NCI-H187 treated with DMSO at 0.1 percent for 48 hours (cell line): Measurements from ENCODE around the gene KLC1.
"Not testable (repeated sequence)": the region's sequence is repeated elsewhere in the genome, so short reads cannot be mapped to it uniquely, and the experiment has no call there.

Experiments
- DNase-seq: peaks from one replicate; lab custom pipeline; 2025; lab: John Stamatoyannopoulos, UW

KLC1 gene

DNA sequence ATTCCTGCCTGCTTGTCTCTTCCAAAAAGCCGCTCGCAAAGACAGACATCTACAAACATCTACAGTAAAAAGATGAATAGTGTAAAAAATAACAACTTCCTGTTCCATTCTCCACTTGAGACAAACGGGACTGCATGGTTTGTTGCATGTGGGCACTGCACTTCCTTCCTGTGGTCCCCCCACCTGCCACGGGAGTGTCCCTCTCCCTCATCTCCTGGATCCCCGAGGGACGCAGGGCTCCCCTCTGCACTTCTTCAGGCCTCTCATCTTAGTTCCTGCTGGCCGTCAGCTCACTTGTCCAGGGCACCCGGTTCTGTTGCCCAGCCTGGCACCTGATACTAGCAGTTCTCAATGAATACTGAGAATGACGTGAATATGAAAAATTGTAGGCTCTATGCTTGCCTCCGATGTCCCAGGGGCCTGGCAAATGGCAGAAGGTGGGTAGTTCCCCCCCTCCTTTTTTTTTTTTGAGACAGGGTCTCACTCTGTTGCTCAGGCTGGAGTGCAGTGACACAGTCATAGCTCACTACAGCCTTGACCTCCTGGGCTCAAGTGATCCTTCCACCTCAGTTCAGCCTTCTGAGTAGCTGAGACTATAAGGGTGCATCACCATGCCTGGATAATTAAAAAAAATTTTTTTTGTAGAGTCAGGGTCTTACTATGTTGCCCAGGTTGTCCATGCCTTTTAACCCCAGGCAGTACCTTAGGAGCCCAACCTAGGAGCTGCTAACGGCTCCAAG, 3.5 kb upstream of the KLC1 start:
- DNase-seq = no peak

GRCh38 chr14:103626146-103626850, 2.7 kb upstream of the KLC1 start:
- DNase-seq = peak; percentile 28

GRCh38 chr14:103627073-103628025, 1.7 kb upstream of the KLC1 start:
- no peak for DNase-seq

DNA sequence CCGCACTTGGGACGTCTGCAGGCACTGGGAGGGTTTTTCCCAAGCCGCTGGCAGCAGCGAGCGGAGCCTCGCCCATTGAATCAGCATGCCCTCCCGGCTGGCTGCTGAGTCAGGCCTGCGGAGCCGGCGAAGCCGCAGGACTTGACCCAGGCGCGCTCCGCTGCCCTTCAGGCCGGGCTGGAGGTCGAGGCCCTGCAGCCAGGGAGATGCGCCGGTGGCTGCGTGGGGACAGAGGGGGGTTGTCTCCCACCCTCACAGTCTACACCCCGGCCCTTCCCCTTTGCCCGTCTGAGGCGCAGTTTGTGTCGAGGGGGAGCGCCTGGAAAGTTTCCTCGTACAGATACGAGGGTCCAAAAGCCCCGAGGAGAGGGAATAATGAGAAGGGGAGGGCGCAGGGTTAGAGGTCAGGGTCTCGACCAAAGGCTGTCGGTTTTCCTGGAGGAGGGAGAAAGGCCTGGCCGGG, 759 bp upstream of the KLC1 start:
- DNase-seq = no peak

DNA sequence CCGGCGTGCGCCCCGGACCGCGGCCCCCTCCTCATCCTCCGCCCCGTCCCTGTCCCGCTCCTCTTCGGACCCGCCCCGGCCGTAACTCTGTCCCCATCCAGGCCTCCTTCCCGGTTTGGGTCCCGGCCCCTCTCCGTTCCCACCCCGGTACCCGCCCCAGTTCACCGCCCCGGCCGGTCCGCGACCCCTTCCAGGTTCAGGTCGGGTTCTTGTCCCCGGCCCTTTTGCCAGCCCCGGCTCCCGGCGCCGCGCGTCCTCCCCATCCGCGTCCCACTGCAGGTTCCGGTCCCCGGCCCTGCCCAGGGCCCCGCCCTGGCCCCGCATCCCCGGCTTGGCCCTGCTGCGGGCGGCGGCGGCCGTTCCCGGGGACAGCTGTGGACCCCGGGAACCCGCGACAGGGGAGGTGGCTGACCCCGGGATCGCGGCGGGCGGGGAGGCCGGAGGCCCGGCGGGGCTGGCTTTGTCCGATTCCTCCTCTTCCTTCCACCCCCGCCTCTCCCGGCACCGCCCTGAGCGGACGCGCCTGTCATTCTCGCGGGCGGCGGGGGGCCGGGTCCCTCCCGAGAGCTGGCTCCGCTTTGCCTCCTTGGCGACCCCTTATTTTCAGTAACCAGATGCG, 601 bp downstream of the KLC1 start:
- DNase-seq = no peak

DNA sequence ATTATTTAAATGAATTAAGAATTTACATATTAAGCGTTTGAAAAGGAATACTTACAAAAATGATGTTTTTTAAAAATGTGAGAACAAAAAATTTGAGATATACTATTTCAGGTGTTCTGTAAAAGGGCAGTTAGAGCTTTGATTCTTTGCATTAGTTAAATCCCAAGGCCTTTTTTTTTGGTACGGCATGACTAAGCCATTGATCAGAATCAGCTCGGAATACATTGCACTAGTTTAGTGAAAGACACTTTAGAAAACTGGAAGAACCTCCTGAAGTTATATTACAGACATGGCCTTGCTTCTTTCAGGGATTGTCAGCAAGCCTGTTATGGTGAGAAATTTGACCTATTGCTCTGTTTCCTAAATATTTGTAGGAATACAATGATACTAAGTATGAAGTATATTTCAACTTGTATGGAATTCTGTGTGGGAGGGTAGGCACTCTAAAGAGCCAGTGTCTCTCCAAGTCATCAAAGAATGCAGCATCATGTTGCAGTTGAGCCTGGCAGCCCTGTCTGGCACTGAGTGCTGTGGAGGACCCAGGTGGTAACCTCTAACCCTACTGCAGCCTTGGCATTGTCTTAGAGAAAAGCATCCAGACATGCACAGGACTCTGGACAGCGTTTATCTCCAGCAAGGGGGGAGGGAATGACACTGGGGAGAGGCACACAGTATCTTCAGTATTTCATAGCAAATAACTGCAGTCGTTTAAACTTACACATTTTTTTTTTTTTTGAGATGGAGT, 1.5 kb downstream of the KLC1 start:
- DNase-seq = no peak

DNA sequence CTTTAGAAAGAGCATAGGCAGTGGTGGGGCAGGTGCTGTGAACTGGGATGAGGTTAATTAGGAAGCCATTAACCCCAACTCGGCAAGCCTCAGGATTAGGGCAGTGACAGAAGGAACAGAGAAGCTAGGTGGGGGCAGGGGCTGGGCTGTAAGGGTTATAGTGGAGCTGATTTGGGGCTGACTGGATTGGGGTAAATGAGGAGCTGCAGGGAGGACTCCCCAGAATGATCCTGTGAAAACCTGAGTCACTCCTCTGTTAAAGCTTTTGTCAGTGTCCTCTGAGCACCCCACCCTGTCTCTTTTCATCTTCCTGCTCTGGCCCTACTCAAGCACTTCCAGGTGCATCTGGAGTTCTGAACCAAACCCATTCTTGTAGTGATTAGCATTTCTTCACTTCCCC, 4.4 kb downstream of the KLC1 start:
- no peak for DNase-seq

GRCh38 chr14:103634156-103634555, 5.1 kb downstream of the KLC1 start:
- no peak for DNase-seq

GRCh38 chr14:103638594-103638993, 9.6 kb downstream of the KLC1 start:
- no peak for DNase-seq

DNA sequence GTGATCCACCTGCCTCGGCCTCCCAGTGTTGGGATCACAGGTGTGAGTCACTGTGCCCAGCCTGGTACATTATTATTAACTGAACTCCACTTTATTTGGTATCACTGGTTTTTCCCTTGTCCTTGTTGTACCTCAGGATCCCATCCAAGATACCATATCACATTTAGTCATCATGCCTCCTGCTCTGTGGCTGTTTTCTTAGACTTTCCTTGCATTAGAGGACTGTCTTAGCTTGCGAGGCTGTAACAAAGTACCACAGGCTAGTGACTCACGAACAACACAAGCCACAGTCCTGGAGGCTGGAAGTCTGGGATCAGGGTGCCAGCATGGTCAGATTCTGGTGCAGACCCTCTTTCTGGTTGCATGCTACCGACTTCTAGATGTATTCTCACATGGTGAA, 12.2 kb downstream of the KLC1 start:
- DNase-seq = no peak

DNA sequence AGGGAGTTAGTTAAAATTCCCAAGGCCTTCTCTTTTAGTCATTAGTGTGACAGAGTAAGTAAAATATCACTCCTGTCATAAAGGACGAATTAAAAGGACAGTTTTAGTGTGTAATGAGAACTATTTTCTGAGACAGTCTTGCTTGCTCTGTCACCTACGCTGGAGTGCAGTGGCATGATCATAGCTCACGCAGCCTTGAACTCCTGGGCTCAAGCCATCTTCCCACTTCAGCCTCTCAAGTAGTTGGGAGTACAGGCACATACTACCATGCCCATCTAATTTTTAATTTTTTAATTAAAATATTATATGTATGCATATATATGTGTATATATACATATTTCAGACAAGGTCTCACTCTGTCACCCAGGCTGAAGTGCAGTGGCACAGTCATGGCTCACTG, 17.2 kb downstream of the KLC1 start:
- no peak for DNase-seq

DNA sequence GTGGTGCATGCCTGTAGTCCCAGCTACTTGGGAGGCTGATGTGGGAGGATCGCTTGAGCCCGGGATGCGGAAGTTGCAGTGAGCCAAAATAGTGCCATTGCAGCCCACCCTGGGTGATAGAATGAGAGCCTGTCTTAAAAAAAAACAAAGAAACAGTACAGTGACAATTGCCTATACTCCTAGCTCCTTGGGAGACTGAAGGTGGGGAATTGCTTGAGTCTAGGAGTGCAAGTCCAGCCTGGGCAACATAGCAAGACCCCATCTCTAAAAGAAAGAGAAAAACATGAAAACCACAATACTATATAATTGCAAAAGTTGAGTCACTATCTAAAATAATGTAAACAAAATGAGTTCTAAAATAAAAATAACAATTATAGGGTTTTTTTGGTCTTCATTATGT, 20.0 kb downstream of the KLC1 start:
- no peak for DNase-seq

- DNase-seq = no peak
Measured at GRCh38 chr14:103650213-103650612, 21.2 kb downstream of the KLC1 start.

- DNase-seq = no peak
Measured at GRCh38 chr14:103651585-103651984, 22.6 kb downstream of the KLC1 start.

DNA sequence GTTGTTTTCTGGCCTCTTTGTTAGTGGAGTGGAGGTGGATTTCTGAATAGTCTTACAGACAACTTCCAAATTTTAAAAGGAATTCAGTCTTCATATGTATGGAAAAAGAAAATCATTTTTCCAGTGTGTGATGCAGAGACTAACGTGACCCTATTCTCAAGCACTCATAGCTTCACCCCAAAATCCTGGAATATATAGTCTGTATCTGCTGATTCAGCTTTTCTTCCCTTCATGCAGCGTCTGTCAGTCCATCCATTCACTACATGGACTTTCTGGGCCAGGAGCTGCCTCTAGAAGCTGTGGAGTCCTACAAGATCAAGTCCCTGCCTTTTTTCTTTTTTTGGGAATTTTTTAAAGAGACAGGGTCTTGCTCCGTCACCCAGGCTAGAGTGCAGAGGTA, 23.8 kb downstream of the KLC1 start:
- no peak for DNase-seq

- not testable (repeated sequence) for DNase-seq
Measured at GRCh38 chr14:103653336-103653735, 24.3 kb downstream of the KLC1 start.

DNA sequence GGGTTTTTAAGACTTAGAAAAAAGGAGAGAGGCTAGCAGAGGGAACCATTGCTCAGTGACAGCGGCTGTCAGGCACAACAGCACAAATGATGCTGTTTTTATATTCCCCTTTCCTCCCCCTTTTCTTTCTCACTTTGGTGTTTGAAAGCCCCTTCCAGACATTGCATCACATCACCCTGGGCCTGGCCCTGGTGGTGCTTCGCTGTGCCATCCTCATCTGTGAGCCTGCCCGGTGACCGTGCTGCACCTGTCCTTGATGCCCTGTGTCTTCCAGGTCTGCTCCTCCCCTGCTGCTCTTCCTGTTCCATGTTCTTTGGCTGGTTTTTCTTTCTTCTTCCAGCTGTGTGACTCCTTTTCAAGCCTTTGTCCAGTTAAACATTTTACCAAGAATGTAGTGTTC, 24.8 kb downstream of the KLC1 start:
- DNase-seq = no peak

GRCh38 chr14:103654619-103655018, 25.6 kb downstream of the KLC1 start:
- no peak for DNase-seq

DNA sequence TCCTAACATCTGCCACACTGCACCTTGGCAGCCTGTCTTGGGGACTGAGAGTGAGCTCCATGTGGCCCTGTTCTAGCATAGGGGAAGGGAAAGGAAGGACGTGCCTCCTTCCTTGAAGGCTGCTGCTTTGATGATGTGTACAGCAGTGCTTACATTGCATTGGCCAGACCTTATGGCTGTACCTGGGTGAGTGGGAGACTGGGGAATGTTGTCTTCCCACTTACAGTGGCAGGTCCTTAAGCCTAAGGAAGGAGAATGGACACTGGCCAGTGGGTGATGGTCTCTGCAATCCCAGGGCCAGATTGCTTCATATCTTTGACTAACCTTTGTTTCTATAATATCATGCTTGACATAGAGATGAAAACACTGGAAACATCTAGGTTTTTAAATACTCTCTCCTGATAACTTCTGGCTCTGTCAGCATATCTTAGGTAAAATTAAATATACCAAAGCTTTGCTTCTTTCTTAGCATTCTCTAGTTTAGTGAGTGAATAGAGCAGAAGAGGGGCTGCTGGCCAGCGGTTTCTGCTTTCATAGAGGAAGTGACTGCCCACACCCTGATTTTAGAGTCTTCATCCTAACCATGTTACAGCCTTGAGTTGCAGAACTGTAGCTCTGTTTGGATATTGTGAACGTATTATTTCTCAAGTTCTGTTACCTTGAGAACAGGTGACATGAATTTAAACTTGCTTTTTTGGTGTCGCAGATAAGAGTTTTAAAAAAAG, 27.2 kb downstream of the KLC1 start:
- DNase-seq = no peak

DNA sequence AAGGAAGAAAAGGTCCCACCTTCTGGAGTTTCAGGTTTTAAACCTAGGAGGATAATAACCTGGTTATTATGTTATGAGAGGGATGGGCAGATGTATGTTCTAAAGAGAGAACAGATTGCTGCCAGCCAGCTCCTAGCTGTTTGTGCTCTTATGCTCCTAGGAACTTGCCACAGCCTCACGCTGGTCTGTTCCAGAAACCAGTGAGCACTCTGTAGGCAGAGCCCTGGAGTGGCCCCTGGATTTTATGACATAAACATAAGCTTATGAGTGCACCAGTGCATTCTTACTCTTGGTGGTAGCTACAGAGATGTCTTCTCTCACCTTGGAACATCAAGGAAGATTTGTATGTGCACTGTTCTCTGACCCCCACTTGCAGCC, 27.7 kb downstream of the KLC1 start:
- no peak for DNase-seq

- no peak for DNase-seq
Measured at GRCh38 chr14:103657471-103657870, 28.5 kb downstream of the KLC1 start.
